Transverse colon (tissue), 3 donors: ENCODE measurements around the gene GSX1.

Source experiments
- EP300 ChIP-seq: sonication (generic); formaldehyde crosslinking; IDR thresholded peaks from one replicate; pipeline ENCODE4 v1.6.1; 2017; ENCODE audit warnings: antibody characterized with exemption, low read depth
- POLR2A ChIP-seq: fragments of 450-650 bp; IDR thresholded peaks from one replicate; pipeline ENCODE4 v1.6.1; 2016; ENCODE audit warnings: antibody characterized with exemption, mild to moderate bottlenecking, moderate library complexity
- TF ChIP-seq, protein P1 (sequence below), 5 experiments: fragments of 200-600 bp in 3 of 5; fragments of 450-650 bp in 2 of 5; sonication (generic) in 3 of 5; IDR thresholded peaks; 1 replicate in 2 of 5; 2 replicates in 3 of 5; pipeline ENCODE4 v1.5.1; 2016 to 2017; ENCODE audit warnings: antibody characterized with exemption in 5 of 5, inconsistent platforms in 3 of 5, mild to moderate bottlenecking in 2 of 5, moderate library complexity in 1 of 5

DNA sequence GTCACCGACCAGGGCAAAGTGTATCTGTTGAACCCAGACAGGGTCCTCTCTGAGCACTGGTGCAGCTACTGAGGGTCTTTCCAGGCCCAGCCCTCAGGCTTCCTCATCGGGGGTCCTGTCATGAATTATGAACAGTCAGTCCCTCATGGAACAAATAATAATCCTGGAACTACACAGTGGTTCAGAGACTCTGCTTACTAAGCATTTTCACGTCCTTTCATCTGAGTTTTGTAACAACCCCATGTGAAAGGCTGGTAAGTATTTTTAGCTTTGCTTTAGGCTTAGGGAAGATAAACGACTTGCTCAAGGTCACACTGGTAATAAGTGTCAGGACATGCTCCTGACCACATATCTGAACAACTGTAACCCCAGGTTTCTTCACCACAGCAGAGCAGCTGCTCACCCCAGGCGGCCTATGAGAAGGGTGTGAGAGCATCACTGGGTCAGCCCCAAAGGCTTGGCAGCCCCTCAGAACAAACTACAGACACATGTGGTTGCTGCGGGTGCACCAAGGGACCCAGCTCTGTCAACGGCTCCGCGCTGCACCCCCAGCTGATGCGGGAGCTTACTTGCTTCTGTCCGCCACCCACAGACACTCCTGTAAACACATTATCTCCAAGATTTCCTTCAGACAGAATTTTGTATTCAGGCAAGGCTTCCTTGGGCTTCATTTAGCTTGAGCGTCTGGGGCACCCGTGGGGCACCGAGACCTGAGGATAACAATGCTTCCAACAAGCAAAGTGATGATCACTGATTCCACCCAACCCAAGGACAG lies 19.4 kb upstream of the GSX1 start:
- TF ChIP-seq, protein P1, sequence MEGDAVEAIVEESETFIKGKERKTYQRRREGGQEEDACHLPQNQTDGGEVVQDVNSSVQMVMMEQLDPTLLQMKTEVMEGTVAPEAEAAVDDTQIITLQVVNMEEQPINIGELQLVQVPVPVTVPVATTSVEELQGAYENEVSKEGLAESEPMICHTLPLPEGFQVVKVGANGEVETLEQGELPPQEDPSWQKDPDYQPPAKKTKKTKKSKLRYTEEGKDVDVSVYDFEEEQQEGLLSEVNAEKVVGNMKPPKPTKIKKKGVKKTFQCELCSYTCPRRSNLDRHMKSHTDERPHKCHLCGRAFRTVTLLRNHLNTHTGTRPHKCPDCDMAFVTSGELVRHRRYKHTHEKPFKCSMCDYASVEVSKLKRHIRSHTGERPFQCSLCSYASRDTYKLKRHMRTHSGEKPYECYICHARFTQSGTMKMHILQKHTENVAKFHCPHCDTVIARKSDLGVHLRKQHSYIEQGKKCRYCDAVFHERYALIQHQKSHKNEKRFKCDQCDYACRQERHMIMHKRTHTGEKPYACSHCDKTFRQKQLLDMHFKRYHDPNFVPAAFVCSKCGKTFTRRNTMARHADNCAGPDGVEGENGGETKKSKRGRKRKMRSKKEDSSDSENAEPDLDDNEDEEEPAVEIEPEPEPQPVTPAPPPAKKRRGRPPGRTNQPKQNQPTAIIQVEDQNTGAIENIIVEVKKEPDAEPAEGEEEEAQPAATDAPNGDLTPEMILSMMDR (IDR thresholded peaks at IDR 0.05), result no peak
- TF ChIP-seq EP300, result no peak
- TF ChIP-seq POLR2A, result no peak
